ENCODE data around the gene VTI1A.

GRCh38 chr10:112429147-112429546, 17.9 kb upstream of the VTI1A start:
- TF ChIP-seq CTCF (IDR thresholded peaks at IDR 0.05) (no peak), POLR2A (IDR thresholded peaks at IDR 0.05) (no peak)

All from ovary (tissue), 3 donors.